Measurements from ENCODE around the gene GRHL1.
A peak's percentile ranks its signal among the peaks of the same experiment; 100 is the strongest.

GRHL1 gene

GRCh38 chr2:9984217-9984739, 32.8 kb downstream of the GRHL1 start:
- H3K9ac ChIP-seq (ENCODE audit: low read depth, low read length) = no peak overlapping the region

DNA sequence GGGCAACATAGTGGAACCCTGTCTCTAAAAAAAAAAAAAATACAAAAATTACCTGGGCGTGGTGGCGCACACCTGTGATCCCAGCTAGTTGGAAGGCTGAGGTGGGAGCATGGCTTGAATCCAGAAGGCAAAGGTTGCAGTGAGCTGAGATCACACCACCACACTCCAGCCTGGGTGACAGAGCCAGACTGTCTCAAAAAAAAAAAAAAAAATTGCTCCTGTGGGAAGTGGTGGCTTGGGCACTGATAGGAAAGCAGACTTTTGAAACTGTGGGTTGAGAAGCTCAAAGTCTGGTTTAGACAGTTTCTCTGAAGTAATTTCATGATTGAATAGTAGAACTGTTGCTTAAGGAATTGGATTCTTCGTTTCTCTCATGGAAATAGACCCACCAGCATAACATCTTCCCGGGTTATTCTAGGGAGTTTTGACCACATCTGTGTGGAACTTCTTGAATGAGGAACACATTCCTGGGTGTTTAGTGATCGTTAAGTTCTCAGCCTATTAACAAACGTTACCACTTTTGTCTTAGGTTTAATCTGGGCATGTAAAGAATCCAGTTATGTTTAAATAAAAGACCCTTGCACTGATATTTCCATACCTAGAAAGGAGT, 33.5 kb downstream of the GRHL1 start:
- H2AFZ ChIP-seq (ENCODE audit: low read depth, low read length) = no peak overlapping the region
- no peak overlapping the region for H3K27ac ChIP-seq (ENCODE audit: low read length)
- no peak for DNase-seq
- H3K9me3 ChIP-seq (ENCODE audit: insufficient read depth, low read length, severe bottlenecking) = no peaks in the 10 kb centered on the region
- TF ChIP-seq EZH2 (IDR thresholded peaks at IDR 0.05; ENCODE audit: borderline replicate concordance, low read depth, low read length, severe bottlenecking) = no peak
- TF ChIP-seq, protein P1, sequence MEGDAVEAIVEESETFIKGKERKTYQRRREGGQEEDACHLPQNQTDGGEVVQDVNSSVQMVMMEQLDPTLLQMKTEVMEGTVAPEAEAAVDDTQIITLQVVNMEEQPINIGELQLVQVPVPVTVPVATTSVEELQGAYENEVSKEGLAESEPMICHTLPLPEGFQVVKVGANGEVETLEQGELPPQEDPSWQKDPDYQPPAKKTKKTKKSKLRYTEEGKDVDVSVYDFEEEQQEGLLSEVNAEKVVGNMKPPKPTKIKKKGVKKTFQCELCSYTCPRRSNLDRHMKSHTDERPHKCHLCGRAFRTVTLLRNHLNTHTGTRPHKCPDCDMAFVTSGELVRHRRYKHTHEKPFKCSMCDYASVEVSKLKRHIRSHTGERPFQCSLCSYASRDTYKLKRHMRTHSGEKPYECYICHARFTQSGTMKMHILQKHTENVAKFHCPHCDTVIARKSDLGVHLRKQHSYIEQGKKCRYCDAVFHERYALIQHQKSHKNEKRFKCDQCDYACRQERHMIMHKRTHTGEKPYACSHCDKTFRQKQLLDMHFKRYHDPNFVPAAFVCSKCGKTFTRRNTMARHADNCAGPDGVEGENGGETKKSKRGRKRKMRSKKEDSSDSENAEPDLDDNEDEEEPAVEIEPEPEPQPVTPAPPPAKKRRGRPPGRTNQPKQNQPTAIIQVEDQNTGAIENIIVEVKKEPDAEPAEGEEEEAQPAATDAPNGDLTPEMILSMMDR (IDR thresholded peaks at IDR 0.05; ENCODE audit: borderline replicate concordance, extremely low read depth, low read length, poor library complexity, severe bottlenecking) = no peak
- H3K9ac ChIP-seq (ENCODE audit: low read depth, low read length) = no peak overlapping the region
- no peaks in the 10 kb centered on the region for H3K4me1 ChIP-seq (ENCODE audit: insufficient read depth, low read length)
- H3K79me2 ChIP-seq (ENCODE audit: insufficient read depth, low read length) = no peaks in the 10 kb centered on the region
- no peak overlapping the region for H3K4me2 ChIP-seq (ENCODE audit: insufficient read depth, low read length)
- no peak for ATAC-seq (ENCODE audit: insufficient read depth, low read depth)
- H3K4me3 ChIP-seq (ENCODE audit: low read depth in 1 of 2, low read length in 2 of 2) = no peak overlapping the region
- H4K20me1 ChIP-seq (ENCODE audit: insufficient read depth, low read length) = no peaks in the 10 kb centered on the region
- H3K36me3 ChIP-seq (ENCODE audit: insufficient read depth, low read length) = 0 out of 2 replicates have a peak, but pooled peaks cover 10% of the 10 kb centered on the region
- H3K27me3 ChIP-seq (ENCODE audit: insufficient read depth, low read length, poor library complexity) = no peaks in the 10 kb centered on the region

More at GRCh38 chr2:9984217-9984739, 32.8 kb downstream of the GRHL1 start:
- H3K79me2 ChIP-seq (ENCODE audit: insufficient read depth, low read length) = no peaks in the 10 kb centered on the region
- no peaks in the 10 kb centered on the region for H3K9me3 ChIP-seq (ENCODE audit: insufficient read depth, low read length, severe bottlenecking)
- no peak overlapping the region for H3K27ac ChIP-seq (ENCODE audit: low read length)
- H2AFZ ChIP-seq (ENCODE audit: low read depth, low read length) = no peak overlapping the region
- ATAC-seq (ENCODE audit: insufficient read depth, low read depth) (peak; percentile 75), DNase-seq (peak; percentile 15)
- H3K4me2 ChIP-seq (ENCODE audit: insufficient read depth, low read length) = no peak overlapping the region
- H4K20me1 ChIP-seq (ENCODE audit: insufficient read depth, low read length) = no peaks in the 10 kb centered on the region
- no peaks in the 10 kb centered on the region for H3K27me3 ChIP-seq (ENCODE audit: insufficient read depth, low read length, poor library complexity)
- no peak for TF ChIP-seq EZH2 (IDR thresholded peaks at IDR 0.05; ENCODE audit: borderline replicate concordance, low read depth, low read length, severe bottlenecking)
- TF ChIP-seq, protein P1 (IDR thresholded peaks at IDR 0.05; ENCODE audit: borderline replicate concordance, extremely low read depth, low read length, poor library complexity, severe bottlenecking) = peak; percentile 77
- H3K4me1 ChIP-seq (ENCODE audit: insufficient read depth, low read length) = no peaks in the 10 kb centered on the region
- H3K4me3 ChIP-seq (ENCODE audit: low read depth in 1 of 2, low read length in 2 of 2) = no peak overlapping the region
- H3K36me3 ChIP-seq (ENCODE audit: insufficient read depth, low read length) = 0 out of 2 replicates have a peak, but pooled peaks cover 10% of the 10 kb centered on the region

DNA sequence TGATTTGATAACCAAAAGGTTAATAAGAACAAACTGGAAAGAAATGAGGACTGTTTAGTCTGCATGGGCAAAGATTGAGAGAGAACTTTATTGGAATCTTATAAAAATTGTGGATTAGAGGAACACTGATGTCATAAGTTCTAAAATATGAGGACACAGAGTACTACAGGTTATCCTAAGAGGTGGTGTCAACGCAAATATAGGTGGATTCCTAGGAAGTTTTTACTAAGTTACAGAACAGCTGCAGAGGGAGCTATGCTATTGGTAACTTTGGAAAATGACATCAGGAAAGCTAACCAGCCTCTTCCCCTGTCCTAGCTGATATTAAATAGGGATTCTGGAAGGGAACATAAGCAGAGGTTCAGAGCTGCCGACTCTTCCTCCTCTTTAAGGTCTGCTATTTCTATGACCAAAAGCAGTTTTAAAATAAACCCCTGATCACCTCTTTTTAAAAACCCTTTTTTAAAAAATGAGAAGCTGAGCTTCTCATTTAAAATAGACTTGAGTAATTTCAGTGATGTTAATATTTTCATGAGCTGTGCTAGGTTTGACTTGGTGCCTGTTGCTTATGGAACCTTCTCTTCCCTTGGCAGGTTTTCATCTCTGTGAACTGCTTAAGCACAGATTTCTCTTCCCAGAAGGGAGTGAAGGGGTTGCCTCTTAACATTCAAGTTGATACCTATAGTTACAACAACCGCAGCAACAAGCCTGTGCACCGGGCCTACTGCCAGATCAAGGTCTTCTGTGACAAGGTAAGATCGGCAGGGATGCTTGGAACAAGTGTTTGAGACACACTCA, 34.2 kb downstream of the GRHL1 start:
- no peaks in the 10 kb centered on the region for H3K79me2 ChIP-seq (ENCODE audit: insufficient read depth, low read length)
- no peak overlapping the region for H3K4me2 ChIP-seq (ENCODE audit: insufficient read depth, low read length)
- no peak overlapping the region for H3K27ac ChIP-seq (ENCODE audit: low read length)
- 0 out of 2 replicates have a peak, but pooled peaks cover 11% of the 10 kb centered on the region for H3K36me3 ChIP-seq (ENCODE audit: insufficient read depth, low read length)
- H4K20me1 ChIP-seq (ENCODE audit: insufficient read depth, low read length) = no peaks in the 10 kb centered on the region
- no peak for ATAC-seq (ENCODE audit: insufficient read depth, low read depth)
- DNase-seq = no peak
- no peak overlapping the region for H2AFZ ChIP-seq (ENCODE audit: low read depth, low read length)
- H3K9ac ChIP-seq (ENCODE audit: low read depth, low read length) = no peak overlapping the region
- TF ChIP-seq EZH2 (IDR thresholded peaks at IDR 0.05; ENCODE audit: borderline replicate concordance, low read depth, low read length, severe bottlenecking) = no peak
- TF ChIP-seq, protein P1 (IDR thresholded peaks at IDR 0.05; ENCODE audit: borderline replicate concordance, extremely low read depth, low read length, poor library complexity, severe bottlenecking) = no peak
- H3K4me1 ChIP-seq (ENCODE audit: insufficient read depth, low read length) = no peaks in the 10 kb centered on the region
- H3K4me3 ChIP-seq (ENCODE audit: low read depth in 1 of 2, low read length in 2 of 2) = no peak overlapping the region
- H3K9me3 ChIP-seq (ENCODE audit: insufficient read depth, low read length, severe bottlenecking) = no peaks in the 10 kb centered on the region
- no peaks in the 10 kb centered on the region for H3K27me3 ChIP-seq (ENCODE audit: insufficient read depth, low read length, poor library complexity)

All from DND-41 (cell line).